Left ventricle myocardium inferior (tissue), 1 donor: Measurements from ENCODE around the gene CEBPB. TPM values are rescaled to one million over a fixed set of nuclear protein-coding genes. Genes with fewer than 3 reads are reported as not detected.

Source experiments
- DNase-seq: peaks from one replicate; pipeline ENCODE4 v3.0.0-alpha.2; 2020
- H3K27ac ChIP-seq: fragments of 200-600 bp; replicated peaks from 2 replicates; pipeline ENCODE4 v1.8.0; 2021
- H3K27me3 ChIP-seq: fragments of 200-600 bp; 2 replicates; pipeline ENCODE4 v1.8.0; 2021; ENCODE audit warnings: low read depth
- H3K36me3 ChIP-seq: fragments of 200-600 bp; 2 replicates; pipeline ENCODE4 v1.8.0; 2021
- H3K4me1 ChIP-seq: fragments of 200-600 bp; 2 replicates; pipeline ENCODE4 v1.8.0; 2021
- H3K4me3 ChIP-seq: fragments of 200-600 bp; 2 replicates; pipeline ENCODE4 v1.8.0; 2021; ENCODE audit warnings: mild to moderate bottlenecking, moderate library complexity
- H3K9me3 ChIP-seq: fragments of 200-600 bp; replicated peaks from 2 replicates; pipeline ENCODE4 v1.8.0; 2021
- CTCF ChIP-seq: fragments of 200-600 bp; IDR thresholded peaks from 2 replicates; pipeline ENCODE4 v1.8.0; 2021; ENCODE audit warnings: antibody characterized with exemption, mild to moderate bottlenecking, borderline replicate concordance
- intact Hi-C: fragments of 100-400 bp; cut with micrococcal nuclease; formaldehyde crosslinking; loops from one replicate; pipeline ENCODE4 v1.11.0; 2022
- total RNA-seq: library from RNA; stranded (reverse); fragmentation: NEBNext Ultra II Directional; extraction: Animal tissue kit (Norgen Biotek cat#: 25700); gene quantifications from one replicate; pipeline ENCODE4 v1.2.1, GENCODE V29; 2021
- donor health status: DM: no; HTN: yes; CAD: no; lungs with severe emphysema.

The CEBPB gene
- total RNA-seq, 1 donor from 2014 or later, result 54.0 TPM

GRCh38 chr20:50165684-50166554 lies 24.7 kb upstream of the CEBPB start:
- H3K9me3 ChIP-seq, result no peaks in the 10 kb centered on the region
- peak; percentile 96 for DNase-seq
- peak overlapping the region; percentile 97 for H3K27ac ChIP-seq
- intact Hi-C loops, result loop anchor here (5.0 kb wide), 1 partner anchor 49 kb away; no protein-coding TSS in a partner anchor
- no peak for TF ChIP-seq CTCF
- H3K4me1 ChIP-seq, result peaks cover 40% of the 10 kb centered on the region
- peak overlapping the region; percentile 62 for H3K4me3 ChIP-seq
- H3K27me3 ChIP-seq, result no peaks in the 10 kb centered on the region
- no peaks in the 10 kb centered on the region for H3K36me3 ChIP-seq

- H3K36me3 ChIP-seq, result no peaks in the 10 kb centered on the region
- intact Hi-C loops, result loop anchor here (5.0 kb wide), 1 partner anchor 52 kb away; no protein-coding TSS in a partner anchor
- H3K9me3 ChIP-seq, result no peaks in the 10 kb centered on the region
- peaks cover 62% of the 10 kb centered on the region for H3K4me1 ChIP-seq
- H3K4me3 ChIP-seq, result no peak overlapping the region
- peak overlapping the region; percentile 39 for H3K27ac ChIP-seq
- H3K27me3 ChIP-seq, result no peaks in the 10 kb centered on the region
- TF ChIP-seq CTCF, result peak; percentile 92
- DNase-seq, result peak; percentile 81
Measured at GRCh38 chr20:50169329-50169823, 21.3 kb upstream of the CEBPB start.

GRCh38 chr20:50170549-50171220 lies 19.9 kb upstream of the CEBPB start:
- Histone ChIP-seq H3K4me3 (no peak overlapping the region), H3K9me3 (no peaks in the 10 kb centered on the region), H3K4me1 (peaks cover 51% of the 10 kb centered on the region), H3K27ac (peak overlapping the region; percentile 92), H3K36me3 (no peaks in the 10 kb centered on the region), H3K27me3 (no peaks in the 10 kb centered on the region)
- DNase-seq, result no peak
- intact Hi-C loops, result loop anchor here (10.0 kb wide), 1 partner anchor 186 kb away; the partner anchor contains the start of gene SNAI1
- no peak for TF ChIP-seq CTCF

- intact Hi-C loops, result loop anchor here (10.0 kb wide), 1 partner anchor 188 kb away; the partner anchor contains the start of gene SNAI1
- DNase-seq, result peak; percentile 92
Measured at GRCh38 chr20:50172347-50173013, 18.1 kb upstream of the CEBPB start.

More at GRCh38 chr20:50172347-50173013, 18.1 kb upstream of the CEBPB start:
- TF ChIP-seq CTCF, result no peak
- Histone ChIP-seq H3K9me3 (no peaks in the 10 kb centered on the region), H3K27me3 (no peaks in the 10 kb centered on the region), H3K36me3 (peaks cover 2% of the 10 kb centered on the region), H3K27ac (peak overlapping the region; percentile 92), H3K4me3 (peak overlapping the region; percentile 81), H3K4me1 (peaks cover 38% of the 10 kb centered on the region)
